Measurements from ENCODE around the gene ERMP1.

- TF ChIP-seq POLR2A (IDR thresholded peaks at IDR 0.05; ENCODE audit: low read length) (no peak), GATA1 (IDR thresholded peaks at IDR 0.05; ENCODE audit: low read depth, low read length) (no peak)
Measured at GRCh38 chr9:5866685-5867084, 33.8 kb upstream of the ERMP1 start.

All from erythroblast (primary cell).